ENCODE data around the gene KCNMB2.

DNA sequence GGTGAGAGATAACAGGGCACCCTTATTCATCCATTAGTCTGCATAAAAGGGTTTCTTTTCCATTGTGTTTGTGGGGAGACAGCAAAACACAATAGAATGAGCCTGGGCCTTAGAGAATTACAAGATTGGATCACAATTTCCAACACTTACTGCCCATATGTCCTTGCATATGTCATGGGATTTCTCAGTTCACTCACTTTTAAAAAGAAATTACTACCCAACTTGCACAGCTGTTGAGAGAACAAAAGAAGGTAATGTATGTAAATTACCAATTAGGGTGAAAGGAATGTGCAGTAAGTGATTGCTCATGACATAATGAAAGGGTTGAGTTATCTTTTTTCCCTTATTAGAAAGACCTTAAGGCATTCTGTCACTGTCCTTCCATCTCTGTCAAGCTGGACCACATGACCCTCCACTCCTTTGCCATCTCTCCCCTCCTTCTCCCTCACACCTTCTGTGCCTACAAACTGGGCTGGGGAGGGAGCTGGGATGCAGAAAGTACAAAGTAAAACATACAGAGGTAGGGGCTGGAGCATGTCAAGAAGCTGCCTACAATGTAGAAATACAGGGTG lies 291.1 kb downstream of the KCNMB2 start:
- TF ChIP-seq POLR2A (IDR thresholded peaks at IDR 0.05; ENCODE audit: low read length) (no peak), CHD4 (IDR thresholded peaks at IDR 0.05; ENCODE audit: borderline replicate concordance) (no peak), CTCF (IDR thresholded peaks at IDR 0.05) (no peak)

All from A549 (cell line).